ENCODE data around the gene SGCA. TPM values are rescaled to one million over a fixed set of nuclear protein-coding genes. Genes with fewer than 3 reads are reported as not detected.
A peak's percentile ranks its signal among the peaks of the same experiment; 100 is the strongest.

The SGCA gene
- total and polyA plus RNA-seq, 9 of the 15 experiments (the other 6 are each of a cell fraction or from before 2014, with no cell fraction given) = not detected

- peak; percentile 71 for TF ChIP-seq PRDM10 (IDR thresholded peaks at IDR 0.05; ENCODE audit: partially characterized antibody)
- TF ChIP-seq, protein P1, sequence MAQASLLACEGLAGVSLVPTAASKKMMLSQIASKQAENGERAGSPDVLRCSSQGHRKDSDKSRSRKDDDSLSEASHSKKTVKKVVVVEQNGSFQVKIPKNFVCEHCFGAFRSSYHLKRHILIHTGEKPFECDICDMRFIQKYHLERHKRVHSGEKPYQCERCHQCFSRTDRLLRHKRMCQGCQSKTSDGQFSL (CRISPR knock-in tag; IDR thresholded peaks at IDR 0.05) = no peak
- TF ChIP-seq, protein P1 (tag; IDR thresholded peaks at IDR 0.05) = no peak
- TF ChIP-seq FOXM1 (IDR thresholded peaks at IDR 0.05; ENCODE audit: low read depth) = no peak
- 0 out of 2 replicates have a peak, but pooled peaks have one; percentile 71 for TF ChIP-seq FOXM1 (CRISPR knock-in tag; IDR thresholded peaks at IDR 0.05; ENCODE audit: low read depth)
- TF ChIP-seq SP1 (CRISPR knock-in tag; IDR thresholded peaks at IDR 0.05) = peak; percentile 89
- no peak for TF ChIP-seq ZNF764 (CRISPR knock-in tag; IDR thresholded peaks at IDR 0.05; ENCODE audit: low read depth)
- TF ChIP-seq PHF21A (IDR thresholded peaks at IDR 0.05; ENCODE audit: borderline replicate concordance, low read depth) = peak; percentile 29; the same call in 1 of the 2 replicates
- no peak for TF ChIP-seq FOXJ3 (CRISPR knock-in tag; IDR thresholded peaks at IDR 0.05)
- TF ChIP-seq BDP1 (IDR thresholded peaks at IDR 0.05; ENCODE audit: insufficient read depth, insufficient read length) = no peak
- no peak for TF ChIP-seq ZNF592 (IDR thresholded peaks at IDR 0.05)
- no peak for TF ChIP-seq RBM22 (IDR thresholded peaks at IDR 0.05; ENCODE audit: low read depth, low read length, poor library complexity, severe bottlenecking)
- peak; percentile 68 to 81 for TF ChIP-seq E2F6 (IDR thresholded peaks at IDR 0.05; ENCODE audit: borderline replicate concordance in 1 of 2, extremely low read depth in 1 of 2, insufficient read depth in 1 of 2, insufficient read length in 1 of 2, low read depth in 1 of 2, low read length in 1 of 2, poor library complexity in 1 of 2, severe bottlenecking in 1 of 2)
- no peak for TF ChIP-seq ZNF12 (CRISPR knock-in tag; IDR thresholded peaks at IDR 0.05)
- no peak for TF ChIP-seq E2F3 (CRISPR knock-in tag; IDR thresholded peaks at IDR 0.05)
Observed at GRCh38 chr17:50161023-50161910, 4.5 kb upstream of the SGCA start (continued).
